Tibial nerve (tissue), 4 donors: ENCODE measurements around the gene DMD. TPM values are rescaled to one million over a fixed set of nuclear protein-coding genes. Genes with fewer than 3 reads are reported as not detected.

ENCODE experiments used
- DNase-seq, 2 donors: peaks; one replicate each; pipeline ENCODE4 v3.0.0-alpha.2; 2019; ENCODE audit warnings: low spot score in 2 of 2
- H3K27ac ChIP-seq, 4 donors: fragments of 200-600 bp; sonication (generic) in 3 of 4; one replicate each; pipeline ENCODE4 v1.5.1; 2017 to 2019; ENCODE audit warnings: mild to moderate bottlenecking in 1 of 4
- H3K27me3 ChIP-seq, 2 donors: fragments of 200-600 bp; sonication (generic) in 1 of 2; one replicate each; pipeline versions ENCODE4 v1.5.1 to v1.6.0; 2017 to 2019
- H3K36me3 ChIP-seq, 3 donors: fragments of 200-600 bp; sonication (generic); one replicate each; pipeline ENCODE4 v1.5.1; 2018 to 2019
- H3K4me1 ChIP-seq, 4 donors: fragments of 200-600 bp; sonication (generic) in 3 of 4; one replicate each; pipeline ENCODE4 v1.5.1; 2017 to 2019
- H3K4me3 ChIP-seq, 4 donors: fragments of 200-600 bp; sonication (generic) in 3 of 4; one replicate each; pipeline ENCODE4 v1.5.1; 2017 to 2019; ENCODE audit warnings: mild to moderate bottlenecking in 1 of 4, moderate library complexity in 1 of 4
- H3K9me3 ChIP-seq, 4 donors: fragments of 200-600 bp; sonication (generic) in 3 of 4; one replicate each; pipeline ENCODE4 v1.5.1; 2017 to 2019
- CTCF ChIP-seq, 5 experiments: fragments of 200-600 bp in 3 of 5; fragments of 450-650 bp in 2 of 5; sonication (generic) in 3 of 5; IDR thresholded peaks; one replicate each; pipeline ENCODE4 v1.5.1; 2016 to 2019; ENCODE audit warnings: antibody characterized with exemption in 5 of 5, mild to moderate bottlenecking in 3 of 5, moderate library complexity in 2 of 5
- EP300 ChIP-seq, 2 donors: sonication (generic); formaldehyde crosslinking; IDR thresholded peaks; one replicate each; pipeline ENCODE4 v1.6.1; 2017; ENCODE audit warnings: antibody characterized with exemption in 2 of 2, mild to moderate bottlenecking in 1 of 2
- POLR2A ChIP-seq, 2 donors: fragments of 450-650 bp; IDR thresholded peaks; one replicate each; pipeline ENCODE4 v1.6.1; 2017; ENCODE audit warnings: antibody characterized with exemption in 2 of 2, mild to moderate bottlenecking in 2 of 2, moderate library complexity in 2 of 2
- WGBS, 2 donors: methylation state at CpG; one replicate each; pipeline ENCODE4 v1.1.5; 2018; 5-methylcytosine and 5-hydroxymethylcytosine counted together
- total RNA-seq, 4 donors: library from RNA; depleted of rRNA; stranded (reverse); fragments of >200 nt; gene quantifications; one replicate each; pipeline ENCODE4 v1.1.0, GENCODE V29; 2016

Gene DMD
- total RNA-seq, 4 donors from 2014 or later, result 156 to 345 (median 245) TPM

DNA sequence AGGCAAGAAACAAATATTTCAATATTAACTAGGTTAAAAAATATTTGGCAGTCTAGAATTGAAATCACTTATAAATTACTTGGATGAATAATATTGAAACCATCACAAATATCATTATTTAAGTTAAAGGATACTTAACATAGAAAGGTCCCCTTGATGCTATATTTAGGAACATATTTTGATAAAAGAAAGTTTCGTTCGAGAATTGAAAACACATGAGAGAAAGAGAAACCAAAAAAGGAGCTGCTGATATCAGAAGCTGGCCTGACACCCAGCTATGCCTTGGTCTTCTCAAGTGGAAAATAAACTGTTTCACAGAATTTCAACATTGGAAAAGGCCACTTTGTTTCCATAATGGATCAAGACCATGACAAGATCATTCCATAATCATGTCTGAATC is 762.4 kb downstream of the DMD start:
- Histone ChIP-seq H3K9me3 (no peaks in the 10 kb centered on the region), H3K4me1 (no peaks in the 10 kb centered on the region), H3K36me3 (no peaks in the 10 kb centered on the region), H3K4me3 (no peak overlapping the region), H3K27me3 (no peaks in the 10 kb centered on the region), H3K27ac (no peak overlapping the region)
- no peak for DNase-seq
- WGBS, 2 donors, result 43 to 58% methylated on average over 2 of the region's 2 CpGs
- no peak for TF ChIP-seq POLR2A (IDR thresholded peaks at IDR 0.05)
- no peak for TF ChIP-seq CTCF (IDR thresholded peaks at IDR 0.05)
- no peak for TF ChIP-seq EP300 (IDR thresholded peaks at IDR 0.05)

DNA sequence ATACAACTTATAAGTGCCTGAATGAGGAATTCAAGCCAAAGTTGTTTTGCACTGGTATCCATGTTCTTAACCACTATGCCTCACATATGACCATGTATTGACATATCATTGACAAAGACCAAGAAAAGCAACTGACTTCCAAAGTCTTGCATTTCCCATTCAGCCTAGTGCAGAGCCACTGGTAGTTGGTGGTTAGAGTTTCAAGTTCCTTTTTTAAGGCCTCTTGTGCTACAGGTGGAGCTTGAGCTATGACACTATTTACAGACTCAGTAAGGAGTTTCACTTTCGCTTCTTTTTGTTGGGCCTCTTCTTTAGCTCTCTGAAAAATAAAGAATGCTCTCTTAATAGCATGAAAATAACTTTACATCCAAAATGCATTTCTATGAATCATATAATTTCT is 763.0 kb downstream of the DMD start:
- 79 to 82% methylated on average over 1 of the region's 1 CpG for WGBS, 2 donors
- no peaks in the 10 kb centered on the region for H3K9me3 ChIP-seq
- H3K4me3 ChIP-seq, result no peak overlapping the region
- no peak for DNase-seq
- no peak overlapping the region for H3K27ac ChIP-seq
- H3K4me1 ChIP-seq, result no peaks in the 10 kb centered on the region
- H3K27me3 ChIP-seq, result no peaks in the 10 kb centered on the region
- TF ChIP-seq POLR2A (IDR thresholded peaks at IDR 0.05) (no peak), CTCF (IDR thresholded peaks at IDR 0.05) (no peak), EP300 (IDR thresholded peaks at IDR 0.05) (no peak)
- no peaks in the 10 kb centered on the region for H3K36me3 ChIP-seq

DNA sequence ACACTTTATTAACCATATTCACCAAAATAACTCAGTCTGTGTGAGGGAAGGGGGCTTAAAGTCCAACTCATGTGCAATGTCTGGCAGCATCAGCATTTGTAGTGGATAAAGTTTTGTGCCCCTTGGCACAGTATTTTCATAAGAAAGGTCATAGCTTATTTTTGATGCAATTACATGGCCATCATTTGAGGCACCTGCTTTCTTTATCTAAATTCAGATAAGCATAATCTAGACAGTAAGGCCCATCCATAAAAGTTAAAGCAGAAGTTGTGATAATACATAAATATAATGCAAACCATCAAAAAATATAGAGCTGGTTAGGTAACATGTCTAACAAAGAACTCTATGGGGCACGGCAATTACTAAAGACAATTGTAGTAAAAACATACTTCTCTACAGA is 763.7 kb downstream of the DMD start:
- Histone ChIP-seq H3K27ac (no peak overlapping the region), H3K36me3 (no peaks in the 10 kb centered on the region), H3K4me1 (no peaks in the 10 kb centered on the region), H3K4me3 (no peak overlapping the region), H3K9me3 (no peaks in the 10 kb centered on the region), H3K27me3 (no peaks in the 10 kb centered on the region)
- TF ChIP-seq POLR2A (IDR thresholded peaks at IDR 0.05) (no peak), CTCF (IDR thresholded peaks at IDR 0.05) (no peak), EP300 (IDR thresholded peaks at IDR 0.05) (no peak)
- no peak for DNase-seq
- WGBS, 2 donors, result 96 to 100% methylated on average over 1 of the region's 1 CpG

- Histone ChIP-seq H3K9me3 (no peaks in the 10 kb centered on the region), H3K4me3 (no peak overlapping the region), H3K36me3 (no peaks in the 10 kb centered on the region), H3K27me3 (peaks cover 0 to 3% of the 10 kb centered on the region in 2 donors), H3K27ac (no peak overlapping the region), H3K4me1 (no peaks in the 10 kb centered on the region)
- TF ChIP-seq EP300 (IDR thresholded peaks at IDR 0.05), result no peak
- no peak for TF ChIP-seq POLR2A (IDR thresholded peaks at IDR 0.05)
- no peak for TF ChIP-seq CTCF (IDR thresholded peaks at IDR 0.05)
- 56 to 85% methylated on average over 2 of the region's 2 CpGs for WGBS, 2 donors
- no peak for DNase-seq
Measured at GRCh38 chrX:32443841-32444240, 767.5 kb downstream of the DMD start.

GRCh38 chrX:32421266-32421665 is 790.1 kb downstream of the DMD start:
- Histone ChIP-seq H3K9me3 (no peaks in the 10 kb centered on the region), H3K4me3 (no peak overlapping the region), H3K27me3 (no peaks in the 10 kb centered on the region), H3K27ac (no peak overlapping the region), H3K4me1 (no peaks in the 10 kb centered on the region), H3K36me3 (no peaks in the 10 kb centered on the region)
- TF ChIP-seq EP300 (IDR thresholded peaks at IDR 0.05) (no peak), POLR2A (IDR thresholded peaks at IDR 0.05) (no peak), CTCF (IDR thresholded peaks at IDR 0.05) (no peak)
- DNase-seq, result no peak
- WGBS, 2 donors, result 39 to 71% methylated on average over 3 of the region's 3 CpGs
